GM19238 (cell line): ENCODE measurements around the gene SCN5A.

ENCODE experiments used
- DNase-seq: peaks from one replicate; pipeline ENCODE4 v3.0.0; 2011; ENCODE audit warnings: low spot score; ENCODE audit not compliant: insufficient read length

SCN5A gene

DNA sequence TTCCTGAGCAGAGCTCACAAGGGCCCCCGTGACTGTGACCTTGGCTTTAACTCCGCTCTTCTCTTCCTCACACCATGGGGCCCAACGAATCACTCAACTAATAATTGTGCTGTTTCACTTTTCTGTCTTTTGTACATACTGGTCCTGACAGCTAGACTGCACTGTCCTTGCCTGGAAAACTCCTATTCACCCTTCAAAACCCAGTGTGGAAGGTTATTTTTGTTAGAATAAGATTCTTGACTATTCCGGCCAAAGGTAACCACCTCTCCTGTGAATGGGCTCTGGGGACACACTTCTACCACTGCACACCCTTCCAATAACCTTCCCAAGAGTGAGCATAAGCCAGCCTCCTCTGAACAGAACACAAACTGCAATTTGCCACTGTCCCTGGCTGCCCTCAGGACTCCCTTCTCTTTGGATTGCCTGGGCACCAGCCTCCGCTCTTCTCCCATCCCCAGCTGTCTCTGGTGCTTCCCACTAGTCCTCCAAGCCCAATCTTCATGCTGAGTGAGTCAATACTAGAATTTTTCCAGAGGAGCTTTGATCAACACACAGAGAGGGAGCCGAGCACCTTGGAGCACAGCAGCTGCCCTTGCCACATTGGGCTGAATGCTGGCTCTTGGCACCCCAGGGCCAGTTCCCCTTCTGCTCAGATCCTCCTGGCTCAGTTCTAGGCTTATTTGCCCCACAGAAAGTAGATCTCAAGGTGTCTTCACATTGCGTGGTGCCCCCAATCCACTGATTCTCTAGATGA is 2.1 kb downstream of the SCN5A start:
- DNase-seq: no peak

DNA sequence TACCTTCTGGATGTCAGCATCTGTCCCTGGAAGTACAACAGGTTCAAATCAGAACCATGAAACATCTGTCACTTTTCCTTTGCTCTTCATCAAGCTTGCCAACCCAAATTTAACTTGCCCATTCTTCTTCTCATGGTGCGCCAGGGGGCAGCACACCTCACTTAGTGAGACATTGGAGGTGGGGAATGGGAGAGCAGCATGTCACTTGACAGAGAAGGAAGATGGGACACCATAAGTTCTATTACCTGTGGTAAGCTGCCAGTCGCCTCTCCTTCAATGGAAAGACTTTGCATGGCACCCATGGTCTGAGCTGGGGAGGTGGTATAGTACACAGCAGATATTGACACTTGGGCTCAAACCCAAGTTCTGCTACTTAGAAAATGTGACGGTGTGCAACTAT is 2.9 kb downstream of the SCN5A start:
- DNase-seq: no peak

DNA sequence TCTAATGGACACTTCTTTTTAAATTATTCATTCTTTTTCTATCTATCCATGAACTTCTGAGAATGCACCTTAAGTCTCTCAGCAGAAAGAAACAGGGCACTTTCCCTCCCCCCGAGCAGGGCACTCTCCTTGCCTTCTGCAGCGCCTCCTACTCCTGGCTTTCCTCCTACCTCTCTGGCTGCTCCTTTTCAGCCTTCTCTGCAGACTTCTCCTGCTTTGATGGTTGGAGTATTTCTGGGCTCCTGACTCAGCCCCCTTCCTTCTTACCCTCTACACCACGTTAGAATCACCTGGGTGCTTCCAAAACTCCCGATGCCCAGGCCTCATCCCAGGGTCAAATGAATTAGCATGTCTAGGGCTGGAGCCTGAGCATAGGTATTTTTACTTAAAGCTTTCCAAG is 3.4 kb downstream of the SCN5A start:
- DNase-seq: no peak

DNA sequence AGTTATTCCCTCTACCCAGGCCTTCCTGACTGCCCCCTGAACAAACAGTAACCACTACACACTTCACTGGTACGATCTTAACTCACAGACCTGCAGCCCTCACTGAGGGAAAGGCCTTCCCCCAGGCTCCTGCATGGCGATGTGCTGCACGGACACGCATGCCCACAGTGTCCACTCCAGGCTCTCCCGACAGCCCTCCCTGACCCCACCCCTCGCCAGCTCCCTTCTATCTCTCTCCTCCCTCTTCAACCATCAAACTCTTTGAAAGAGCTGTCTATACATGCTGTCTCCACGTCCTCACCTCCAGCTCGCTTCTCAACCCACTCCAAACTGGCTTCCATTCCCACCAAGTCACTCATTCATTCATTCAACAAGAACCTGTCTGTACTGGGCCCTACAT is 3.9 kb downstream of the SCN5A start:
- DNase-seq: no peak

DNA sequence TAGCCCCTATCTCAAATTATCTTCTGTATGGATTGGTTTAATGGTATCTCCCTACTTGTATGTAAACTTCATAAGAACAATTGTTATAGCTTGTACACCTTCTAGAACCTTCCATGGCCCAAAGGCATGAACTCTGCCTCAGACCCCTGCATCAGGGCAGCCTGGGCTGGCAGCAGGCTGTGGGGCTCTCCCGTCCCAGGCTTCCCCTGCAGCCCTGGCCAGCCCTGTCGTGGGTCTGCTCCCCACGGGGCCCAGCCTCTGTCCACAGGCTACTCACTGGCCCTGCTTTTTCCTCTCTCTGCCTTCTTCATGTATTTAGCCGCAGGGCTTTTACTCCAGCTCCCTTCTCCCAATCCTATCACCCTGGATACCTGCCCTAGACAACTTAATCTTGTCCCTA is 4.4 kb downstream of the SCN5A start:
- DNase-seq: peak; percentile 0

DNA sequence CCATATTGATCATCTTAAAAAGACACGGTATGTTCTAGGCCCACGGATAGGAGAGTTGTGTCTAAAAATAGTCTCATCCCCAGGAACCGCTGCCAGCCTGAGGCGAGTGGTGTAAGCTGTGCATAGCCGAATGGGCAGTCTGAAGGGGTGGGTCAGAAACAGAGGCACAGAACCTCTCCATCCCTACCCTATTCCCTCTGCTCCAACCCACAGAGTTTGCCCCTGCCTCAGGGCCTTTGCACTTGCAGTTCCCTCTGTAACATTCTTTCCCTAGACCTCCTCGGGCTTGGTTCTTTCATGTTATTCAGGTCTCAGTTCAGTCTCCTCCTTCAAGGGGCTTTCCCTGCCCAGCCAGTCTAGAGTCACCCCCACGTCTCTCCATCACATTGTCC is 4.8 kb downstream of the SCN5A start:
- no peak for DNase-seq

DNA sequence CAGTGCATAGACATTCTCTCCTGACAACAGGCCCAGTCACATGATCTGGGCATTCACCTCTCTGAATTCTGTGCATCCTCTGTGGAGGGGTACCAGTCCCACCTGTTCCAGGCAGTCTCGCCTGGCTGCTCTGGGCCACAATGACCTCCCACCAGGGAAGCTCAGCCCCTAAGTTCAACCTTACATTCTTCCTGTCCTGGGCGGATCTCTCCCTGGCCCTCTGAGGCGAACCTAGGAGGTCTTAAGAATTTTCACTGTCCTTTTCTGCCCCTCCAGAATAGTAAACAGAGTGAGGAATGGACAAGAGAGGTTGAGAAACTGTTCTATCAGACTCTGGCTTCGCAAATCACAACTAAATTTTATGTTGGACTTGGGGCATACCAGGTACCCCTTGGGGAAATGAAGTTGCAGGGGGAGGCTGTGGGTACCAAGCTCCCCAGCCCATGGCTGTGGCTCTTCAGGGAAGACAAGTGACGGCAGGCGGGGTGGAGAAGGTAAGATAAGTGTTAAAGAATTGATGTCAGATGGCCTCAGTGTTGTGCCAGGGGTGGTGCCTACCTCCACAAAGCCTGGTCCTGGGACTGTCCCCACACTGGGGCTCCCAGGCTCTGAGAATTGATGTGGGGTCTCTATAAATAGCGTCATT is 5.3 kb downstream of the SCN5A start:
- DNase-seq: no peak

DNA sequence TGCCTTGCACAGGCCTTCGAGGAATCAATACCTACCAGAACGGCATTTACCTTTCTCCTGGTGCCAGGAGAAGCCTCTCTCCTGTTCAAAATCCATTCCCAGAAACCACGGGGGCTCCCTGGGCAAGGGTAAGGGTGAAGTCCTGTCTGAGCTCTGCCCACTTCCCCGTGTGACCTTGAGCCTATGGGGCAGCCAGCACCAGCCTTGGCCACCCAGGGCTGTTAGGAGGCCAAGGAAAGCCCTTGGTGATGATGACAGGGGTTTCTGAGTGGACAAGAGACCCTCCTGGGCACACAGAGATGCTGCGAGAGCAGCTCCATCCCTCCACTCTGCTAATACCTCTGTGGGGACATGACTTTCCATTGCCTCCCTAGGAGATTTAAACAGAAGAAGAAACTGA is 5.9 kb downstream of the SCN5A start:
- DNase-seq: no peak

DNA sequence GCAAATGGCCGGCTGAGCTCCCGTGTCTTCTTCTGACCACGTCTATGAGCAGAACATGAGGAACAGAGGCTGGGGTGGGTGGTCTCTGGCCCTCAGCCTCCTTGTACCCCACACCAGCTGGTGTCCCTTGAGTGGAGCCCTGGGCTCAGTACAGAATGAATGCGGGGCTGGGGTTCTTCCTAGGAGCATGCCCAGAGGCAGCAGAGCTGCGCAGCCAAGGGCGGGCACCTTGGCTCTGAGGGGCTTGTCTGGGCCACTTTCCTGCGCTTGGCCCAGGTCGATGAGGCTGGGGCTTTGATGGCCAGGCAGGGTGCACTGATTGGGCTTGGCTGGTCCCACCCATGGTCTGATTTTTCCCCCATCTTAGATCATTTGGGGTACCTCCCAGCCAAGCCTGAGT is 6.4 kb downstream of the SCN5A start:
- no peak for DNase-seq

DNA sequence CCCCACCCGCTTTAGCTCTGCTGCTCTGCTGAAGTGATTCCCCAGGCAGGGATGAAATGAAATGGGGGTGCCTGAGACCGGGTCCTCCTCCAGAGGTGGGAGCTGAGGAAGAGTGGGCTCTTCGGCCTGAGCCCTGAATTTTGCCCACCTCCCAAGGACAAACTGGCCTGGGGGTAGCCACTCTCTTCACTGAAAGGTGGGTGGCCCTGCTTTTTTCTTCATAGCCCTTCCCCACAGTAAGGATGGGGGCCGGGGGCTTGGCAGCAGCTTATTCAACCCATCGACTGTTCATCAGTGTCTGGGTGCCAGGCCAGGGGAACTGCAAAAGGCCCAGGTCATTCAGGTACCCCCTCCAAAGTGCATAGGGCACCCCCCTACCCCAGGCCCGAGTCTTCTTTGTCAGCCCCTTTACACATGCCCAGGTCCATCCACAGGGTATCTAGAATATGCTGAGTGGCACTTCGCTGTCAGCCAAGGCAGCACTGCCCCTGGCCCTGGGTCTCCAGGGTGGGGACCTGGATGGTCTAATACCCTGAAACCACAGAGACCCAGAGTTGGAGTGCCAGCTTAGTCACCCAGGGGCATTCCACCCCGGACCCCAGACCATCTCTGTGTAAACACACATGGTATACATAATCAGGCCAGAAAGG is 7.9 kb downstream of the SCN5A start:
- no peak for DNase-seq

DNA sequence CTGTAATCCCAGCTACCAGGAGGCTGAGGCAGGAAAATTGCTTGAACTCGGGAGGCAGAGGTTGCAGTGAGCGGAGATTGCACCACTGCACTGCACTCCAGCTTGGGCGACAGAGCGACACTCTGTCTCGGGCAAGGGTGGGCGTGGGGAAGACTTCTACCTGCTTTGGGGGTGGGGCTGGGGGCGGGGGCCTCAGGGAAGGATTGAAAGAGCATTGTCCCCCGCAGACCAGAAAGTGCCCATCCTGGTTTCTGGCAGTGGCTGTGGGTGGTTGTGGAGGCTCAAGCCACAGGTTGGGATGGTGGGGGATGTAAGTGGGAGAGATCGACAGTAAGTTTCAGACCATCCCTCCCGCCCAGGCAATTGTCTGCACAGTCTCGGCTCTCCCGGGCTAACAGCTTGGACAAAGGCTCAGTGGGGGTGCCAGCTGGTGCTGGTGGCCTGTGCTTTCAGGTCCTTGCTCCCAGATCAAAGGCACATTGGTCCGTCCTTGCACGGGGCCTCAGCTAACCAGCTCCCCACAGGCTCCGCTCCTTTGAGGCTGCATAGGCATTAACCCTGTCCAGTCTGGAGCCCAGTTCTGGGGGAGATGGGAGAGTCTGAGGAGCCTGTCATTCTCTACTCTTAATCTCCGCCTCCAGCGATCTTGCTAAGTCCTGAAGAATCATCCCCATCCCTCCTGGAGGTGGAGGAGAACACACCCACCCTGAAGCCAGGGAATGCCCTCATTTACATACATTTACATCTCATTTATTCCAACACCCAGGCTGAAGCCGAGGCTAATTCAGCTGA is 8.6 kb downstream of the SCN5A start:
- no peak for DNase-seq

DNA sequence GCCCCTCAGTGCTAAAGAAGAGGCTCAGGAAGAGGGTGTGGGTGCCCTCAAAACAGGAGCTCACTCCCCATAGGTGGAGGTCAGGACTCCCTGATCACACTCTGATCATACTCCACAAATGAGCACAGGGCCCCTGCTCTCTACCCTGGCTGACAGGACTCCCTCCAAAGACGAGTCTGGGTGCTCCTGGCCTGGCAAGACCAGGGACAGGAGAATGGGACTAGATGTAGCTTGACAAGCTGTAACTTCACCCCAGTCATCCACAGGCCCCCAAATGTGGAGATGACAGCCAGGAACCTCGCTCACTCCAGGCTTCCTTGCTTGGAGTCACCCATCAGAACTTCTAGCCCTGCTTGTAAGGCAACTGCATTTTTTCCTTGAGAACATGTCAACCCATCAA is 11.1 kb downstream of the SCN5A start:
- no peak for DNase-seq

DNA sequence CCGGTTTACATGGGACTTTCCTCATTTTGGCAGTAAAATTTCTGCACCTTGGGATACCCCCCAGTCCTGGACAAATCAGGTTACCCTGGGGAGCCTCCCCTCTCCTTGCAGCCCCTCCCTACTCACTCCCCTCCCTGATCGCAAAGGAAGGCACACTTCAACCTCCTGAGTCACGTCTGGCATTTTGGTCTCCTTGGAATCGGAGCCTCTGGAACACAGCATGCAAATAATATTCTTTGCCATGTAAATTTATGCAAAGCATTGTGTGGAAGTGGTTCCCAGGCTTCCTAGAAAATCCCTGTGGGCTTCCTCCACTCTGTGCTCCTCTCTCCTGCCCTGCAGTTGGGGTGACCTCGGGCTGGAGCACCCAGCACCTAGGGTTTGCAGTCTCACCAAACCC is 11.6 kb downstream of the SCN5A start:
- no peak for DNase-seq

DNA sequence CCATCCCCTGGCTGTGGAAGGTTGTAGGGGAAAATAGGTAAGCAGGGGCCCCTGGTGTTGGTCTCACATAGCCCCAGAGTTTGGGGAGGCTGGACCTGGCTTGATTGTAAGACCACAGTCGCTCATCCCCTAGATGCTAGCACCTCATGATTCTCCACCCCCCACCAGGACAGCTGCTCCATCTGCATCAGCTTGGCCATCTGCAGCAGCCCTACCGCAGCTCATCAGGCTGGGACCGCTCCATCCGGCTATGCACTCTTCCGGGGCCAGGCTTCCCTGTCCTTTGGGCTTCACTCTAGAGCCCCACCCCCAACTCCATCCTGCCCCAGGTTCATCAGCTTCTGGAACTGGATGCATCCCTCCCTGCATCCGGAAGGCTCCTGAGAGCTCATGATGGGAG is 12.6 kb downstream of the SCN5A start:
- no peak for DNase-seq

DNA sequence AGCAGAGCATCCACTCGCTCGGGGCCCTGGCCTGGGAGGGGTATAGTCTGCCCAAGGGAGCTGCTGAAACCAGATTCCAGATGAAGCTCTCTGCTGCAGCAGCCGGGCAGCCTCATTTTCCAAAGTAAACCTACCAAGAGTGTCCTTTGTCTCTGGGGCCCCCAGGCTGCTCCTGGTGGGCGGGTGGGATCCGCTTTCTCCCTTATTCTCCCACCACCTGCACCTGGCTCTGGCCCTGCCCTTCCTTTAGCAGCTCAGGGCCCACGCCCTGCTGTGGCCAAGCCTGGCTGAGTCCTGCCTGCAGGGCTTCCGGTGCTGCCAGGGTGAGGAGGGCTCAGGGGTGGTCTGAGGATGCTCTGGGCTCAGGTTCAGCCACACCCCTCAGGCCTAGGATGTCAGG is 13.0 kb downstream of the SCN5A start:
- DNase-seq: no peak

DNA sequence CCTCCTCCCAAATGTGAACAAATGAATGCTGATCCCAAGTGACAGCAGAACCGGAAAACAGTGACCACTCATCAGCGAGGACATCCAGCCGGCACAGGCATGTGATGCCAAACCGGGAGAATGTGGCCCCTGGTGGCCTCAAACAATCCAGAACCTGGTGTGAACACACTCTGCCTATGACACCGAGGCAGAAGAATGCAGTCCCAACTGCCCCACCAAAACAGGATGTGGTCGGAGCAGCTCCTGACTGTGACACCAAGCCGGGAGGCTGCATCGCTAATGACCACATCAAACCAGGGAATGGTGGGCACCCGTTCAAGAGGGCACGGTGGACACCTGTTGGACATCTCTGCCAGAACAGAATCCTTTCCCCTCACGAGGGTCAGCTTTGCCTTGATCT is 15.4 kb downstream of the SCN5A start:
- DNase-seq: no peak

DNA sequence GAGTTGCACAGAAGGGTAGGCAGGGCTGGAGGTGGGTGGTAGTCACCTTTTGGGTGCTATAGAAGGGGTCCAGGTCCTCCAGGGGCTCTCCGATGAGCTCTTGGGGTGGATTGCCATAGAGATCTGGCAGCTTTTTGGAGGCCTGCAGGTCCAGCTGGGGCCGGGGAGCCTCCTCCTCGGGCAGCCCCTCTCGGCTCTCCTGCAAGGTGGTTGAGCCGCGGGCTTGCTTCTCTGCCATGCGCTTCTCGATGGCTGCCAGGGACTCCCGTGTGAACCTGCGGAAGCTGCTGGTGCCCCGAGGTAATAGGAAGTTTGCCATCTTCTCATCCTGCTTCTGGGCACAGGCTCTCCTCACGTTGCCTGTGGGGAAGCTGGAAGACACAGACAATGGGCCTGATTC is 16.5 kb downstream of the SCN5A start:
- no peak for DNase-seq

DNA sequence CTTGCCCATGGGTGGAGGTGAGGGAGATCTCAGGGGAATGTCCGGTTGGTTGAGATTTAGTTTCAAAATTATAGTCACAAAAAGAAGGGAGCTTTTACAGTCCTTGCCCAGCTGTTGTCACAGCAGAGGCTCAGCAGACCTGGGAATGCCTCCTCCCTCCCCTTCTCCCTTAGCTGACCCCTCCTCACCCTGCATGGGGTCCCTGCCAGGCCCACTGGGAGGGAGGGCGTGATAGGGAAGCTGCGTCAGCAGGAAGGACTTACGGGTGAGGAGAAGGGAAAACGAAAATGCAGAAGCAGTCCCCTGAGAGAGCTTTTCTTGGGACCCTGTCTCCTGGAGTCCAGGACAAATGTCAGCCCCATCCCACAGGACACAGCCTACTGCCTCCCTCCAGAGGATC is 18.9 kb downstream of the SCN5A start:
- no peak for DNase-seq

DNA sequence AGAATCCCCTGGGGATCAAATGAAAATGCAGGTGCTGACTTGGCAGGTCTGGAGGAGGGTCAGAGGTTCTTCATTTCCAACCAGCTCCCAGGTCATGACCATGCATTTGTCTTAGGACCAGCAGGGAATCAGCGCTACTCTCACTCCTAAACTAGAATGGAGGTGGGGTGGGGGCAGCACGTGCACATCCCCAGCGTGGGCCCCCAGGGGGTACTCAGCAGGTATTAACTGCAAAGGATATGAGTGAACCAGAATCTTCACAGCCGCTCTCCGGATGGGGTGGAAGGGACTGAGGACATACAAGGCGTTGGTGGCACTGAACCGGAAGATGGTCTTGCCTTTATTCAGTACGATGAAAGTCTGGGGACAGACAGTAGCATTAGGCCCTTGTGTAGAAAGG is 19.4 kb downstream of the SCN5A start:
- no peak for DNase-seq

DNA sequence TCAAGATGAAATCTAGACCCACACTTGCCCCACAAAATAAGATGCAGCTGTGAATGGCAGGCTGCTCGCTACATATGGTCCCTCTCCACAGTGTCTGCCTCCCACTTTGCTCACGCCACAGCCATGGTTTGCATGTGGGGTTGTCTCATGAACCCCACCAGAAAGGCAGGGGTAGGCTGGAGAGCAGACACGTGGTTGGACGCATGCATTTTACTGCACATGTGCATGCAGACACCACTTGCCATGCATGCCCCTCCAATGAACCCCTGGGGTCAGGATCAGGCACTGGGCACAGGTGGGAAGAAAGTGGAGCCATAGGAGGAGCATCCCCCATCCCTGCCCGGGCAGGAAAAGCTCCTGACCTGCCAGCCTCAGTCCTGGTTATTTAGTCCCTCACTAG is 20.7 kb downstream of the SCN5A start:
- no peak for DNase-seq

DNA sequence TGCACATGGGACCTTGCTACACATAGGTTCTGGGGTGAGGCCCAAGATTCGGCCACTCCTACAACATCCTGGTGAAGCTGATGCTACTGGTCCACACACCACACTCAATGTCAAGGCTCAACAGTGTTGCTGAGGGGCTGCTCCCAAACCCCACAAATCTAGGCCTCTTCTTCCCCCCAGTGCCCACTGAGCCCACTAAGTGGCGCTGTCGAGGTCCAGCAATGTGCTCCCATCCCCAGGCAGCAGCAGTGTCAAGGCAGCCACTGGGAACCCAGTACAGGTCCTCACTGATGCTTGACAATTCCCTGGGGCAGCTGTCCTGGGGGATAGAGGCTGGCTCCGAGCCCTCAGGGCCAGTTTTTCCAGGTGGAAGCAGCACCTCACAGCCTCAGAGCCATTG is 21.5 kb downstream of the SCN5A start:
- no peak for DNase-seq

DNA sequence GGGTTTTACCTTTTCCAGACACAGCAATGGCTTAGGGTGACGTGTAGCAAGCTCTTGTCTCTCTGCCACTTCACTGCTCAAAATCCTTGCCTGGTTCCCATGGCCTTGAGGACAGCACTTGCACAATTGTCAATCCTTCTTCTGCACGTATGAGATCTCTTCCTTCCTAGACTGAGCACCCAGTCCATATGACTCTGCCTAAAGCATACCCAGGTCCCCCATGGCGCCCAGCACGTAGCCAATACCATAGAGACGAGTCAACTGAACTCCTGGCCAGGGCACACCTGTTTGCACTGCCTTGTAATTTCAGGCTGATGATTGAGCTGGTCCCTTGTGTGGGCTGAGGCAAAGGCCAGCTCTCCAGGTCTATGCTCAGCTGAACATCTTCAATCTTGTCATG is 23.3 kb downstream of the SCN5A start:
- DNase-seq: no peak
